CD4-positive, alpha-beta T cell treated with Interleukin-15 for 1 hour (primary cell): ENCODE results near the gene HINFP.
"Not testable (repeated sequence)": the region's sequence is repeated elsewhere in the genome, so short reads cannot be mapped to it uniquely, and the experiment has no call there.

Experiments
- DNase-seq: peaks from one replicate; pipeline ENCODE4 v3.0.0-alpha.2; 2020

The HINFP gene

GRCh38 chr11:119118946-119119345 lies 2.4 kb upstream of the HINFP start:
- DNase-seq, result no peak

- DNase-seq, result no peak
Measured at GRCh38 chr11:119120639-119121007, 757 bp upstream of the HINFP start.

DNA sequence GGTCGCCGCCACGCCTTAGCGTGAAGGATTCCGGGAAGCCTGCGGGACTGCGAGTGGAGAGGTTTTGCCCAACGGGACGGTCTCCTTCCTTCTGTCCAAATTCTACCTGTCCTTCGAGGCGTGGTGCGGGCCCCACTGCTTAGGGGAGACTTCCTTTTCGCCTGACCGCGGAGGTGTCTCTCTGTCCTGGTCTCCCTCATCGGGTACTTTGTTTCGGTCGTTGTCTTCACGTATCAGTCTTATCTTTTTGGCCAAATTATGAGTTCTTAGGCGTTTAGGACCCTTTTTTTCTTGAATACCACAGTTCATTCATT lies 388 bp downstream of the HINFP start:
- no peak for DNase-seq

DNA sequence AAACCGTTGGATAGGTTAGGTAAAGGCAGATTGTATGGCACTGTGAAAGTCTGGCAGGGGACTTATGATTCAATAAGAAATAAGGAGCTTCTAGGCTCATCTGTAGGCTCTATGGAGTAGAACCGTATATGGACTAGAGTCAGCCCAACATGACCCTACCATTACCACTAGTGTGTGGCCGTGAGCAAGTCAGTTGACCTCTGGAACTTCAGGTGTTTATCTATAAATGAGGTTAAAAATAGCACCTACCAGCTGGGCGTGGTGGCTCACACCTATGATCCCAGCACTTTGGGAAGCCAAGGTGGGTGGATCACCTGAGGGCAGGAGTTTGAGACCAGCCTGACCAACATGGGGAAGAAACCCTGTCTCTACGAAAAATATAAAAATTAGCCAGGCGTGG lies 4.4 kb downstream of the HINFP start:
- DNase-seq, result no peak

GRCh38 chr11:119126675-119127268 lies 5.4 kb downstream of the HINFP start:
- DNase-seq, result no peak

DNA sequence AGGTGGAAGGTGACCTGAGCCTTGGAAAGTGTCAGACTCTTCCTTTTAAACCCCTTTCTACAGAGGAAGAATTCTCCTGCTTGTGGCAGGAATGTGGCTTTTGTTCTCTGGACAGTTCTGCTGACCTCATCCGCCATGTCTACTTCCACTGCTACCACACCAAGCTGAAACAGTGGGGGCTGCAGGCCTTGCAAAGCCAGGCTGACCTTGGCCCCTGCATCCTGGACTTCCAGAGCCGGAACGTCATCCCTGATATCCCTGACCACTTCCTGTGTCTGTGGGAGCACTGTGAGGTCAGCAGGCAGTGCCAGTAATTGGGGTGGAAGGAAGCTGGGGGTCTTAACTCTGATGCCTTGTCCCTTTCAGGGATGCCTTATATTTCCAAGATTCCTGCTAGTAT lies 9.3 kb downstream of the HINFP start:
- DNase-seq, result no peak

GRCh38 chr11:119134389-119134978 lies 13.1 kb downstream of the HINFP start:
- DNase-seq, result peak; percentile 34

DNA sequence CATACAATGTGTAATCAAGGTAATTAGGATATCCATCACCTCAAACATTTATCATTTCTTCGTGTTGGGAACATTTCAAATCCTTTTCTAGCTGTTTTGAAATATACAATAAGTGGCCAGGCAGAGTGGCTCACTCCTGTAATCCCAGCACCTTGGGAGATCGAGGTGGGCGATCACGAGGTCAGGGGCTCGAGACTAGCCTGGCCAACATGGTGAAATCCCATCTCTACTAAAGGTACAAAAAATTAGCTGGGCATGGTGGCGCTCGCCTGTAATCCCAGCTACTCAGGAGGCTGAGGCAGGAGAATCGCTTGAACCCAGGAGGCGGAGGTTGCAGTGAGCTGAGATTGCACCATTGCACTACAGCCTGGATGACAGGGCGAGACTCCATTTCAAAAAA lies 17.9 kb downstream of the HINFP start:
- DNase-seq, result not testable (repeated sequence)

DNA sequence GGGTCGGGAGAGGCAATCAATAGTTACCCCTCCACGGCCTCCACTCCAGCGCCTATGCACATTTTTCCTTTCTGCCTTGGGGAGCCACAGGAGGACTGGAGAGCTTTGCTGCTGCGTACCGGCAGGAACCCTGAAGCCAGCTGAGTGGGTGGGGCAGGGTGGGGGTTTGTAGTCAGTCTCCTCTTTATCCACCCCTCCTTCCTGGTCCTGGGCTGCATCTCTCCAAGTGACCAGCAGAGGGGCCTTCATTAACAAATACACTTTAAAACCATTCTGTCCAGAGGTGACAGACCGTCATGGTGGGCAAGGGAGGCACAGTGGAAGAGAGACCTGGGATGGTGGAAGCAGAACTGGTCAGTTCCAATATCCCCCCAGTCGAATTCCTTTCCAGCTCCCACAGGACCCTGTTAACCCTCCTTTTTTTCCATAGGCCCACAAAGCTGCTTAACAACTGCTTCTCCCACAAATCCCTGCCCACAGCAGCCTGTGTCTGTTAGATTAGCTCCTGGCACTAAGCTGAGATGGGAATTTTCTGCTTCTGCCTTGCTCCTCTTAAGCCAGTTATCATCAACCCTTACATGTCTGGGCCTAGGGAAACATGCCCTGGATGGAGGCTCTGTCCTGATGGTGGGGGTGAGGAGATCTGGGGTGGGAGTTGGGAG lies 23.6 kb downstream of the HINFP start:
- peak; percentile 47 for DNase-seq

DNA sequence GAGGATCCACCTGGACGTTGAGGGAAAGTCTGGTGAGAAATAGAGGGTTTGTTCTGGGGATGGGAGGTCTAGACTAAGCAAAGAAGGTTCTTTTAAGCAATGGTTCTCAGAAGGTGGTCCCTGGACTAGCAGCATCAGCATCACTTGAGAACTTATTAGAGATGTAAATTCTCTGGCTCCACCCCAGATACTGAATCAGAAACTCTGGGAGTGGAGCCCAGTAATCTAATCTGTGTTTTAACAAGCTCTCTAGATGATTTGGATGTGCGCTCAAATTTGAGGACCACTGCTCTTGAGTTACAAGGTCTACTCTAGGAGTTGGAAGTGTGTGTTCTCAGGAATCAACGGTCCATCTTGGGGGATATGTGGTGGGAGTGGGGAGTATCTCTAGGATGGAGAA lies 24.2 kb downstream of the HINFP start:
- DNase-seq, result no peak

GRCh38 chr11:119147604-119148333 lies 26.4 kb downstream of the HINFP start:
- no peak for DNase-seq

- no peak for DNase-seq
Measured at GRCh38 chr11:119148720-119149017, 27.3 kb downstream of the HINFP start.

- no peak for DNase-seq
Measured at GRCh38 chr11:119149018-119149785, 27.8 kb downstream of the HINFP start, which contains the start of gene ABCG4. TSS of gene ABCG4 (plus strand) at chr11:119149052. CDS start at chr11:119149966, 914 bp downstream.

DNA sequence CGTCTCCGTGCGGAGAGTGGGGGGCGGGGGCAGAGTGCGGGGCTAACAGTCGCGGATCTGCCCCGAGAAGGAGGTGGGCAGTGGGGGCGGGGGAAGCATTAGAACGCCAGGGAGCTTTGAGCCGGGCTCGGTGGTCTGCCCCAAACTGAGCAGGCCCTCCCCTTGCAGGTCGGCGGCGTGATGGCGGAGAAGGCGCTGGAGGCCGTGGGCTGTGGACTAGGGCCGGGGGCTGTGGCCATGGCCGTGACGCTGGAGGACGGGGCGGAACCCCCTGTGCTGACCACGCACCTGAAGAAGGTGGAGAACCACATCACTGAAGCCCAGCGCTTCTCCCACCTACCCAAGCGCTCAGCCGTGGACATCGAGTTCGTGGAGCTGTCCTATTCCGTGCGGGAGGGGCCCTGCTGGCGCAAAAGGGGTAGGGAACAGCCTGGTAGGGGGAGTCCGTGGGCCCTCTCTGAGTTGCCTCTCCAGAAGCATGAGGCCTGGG lies 28.5 kb downstream of the HINFP start:
- DNase-seq, result no peak

- DNase-seq, result no peak
Measured at GRCh38 chr11:119152043-119152442, 30.7 kb downstream of the HINFP start.

GRCh38 chr11:119152604-119153003 lies 31.2 kb downstream of the HINFP start:
- DNase-seq, result no peak

DNA sequence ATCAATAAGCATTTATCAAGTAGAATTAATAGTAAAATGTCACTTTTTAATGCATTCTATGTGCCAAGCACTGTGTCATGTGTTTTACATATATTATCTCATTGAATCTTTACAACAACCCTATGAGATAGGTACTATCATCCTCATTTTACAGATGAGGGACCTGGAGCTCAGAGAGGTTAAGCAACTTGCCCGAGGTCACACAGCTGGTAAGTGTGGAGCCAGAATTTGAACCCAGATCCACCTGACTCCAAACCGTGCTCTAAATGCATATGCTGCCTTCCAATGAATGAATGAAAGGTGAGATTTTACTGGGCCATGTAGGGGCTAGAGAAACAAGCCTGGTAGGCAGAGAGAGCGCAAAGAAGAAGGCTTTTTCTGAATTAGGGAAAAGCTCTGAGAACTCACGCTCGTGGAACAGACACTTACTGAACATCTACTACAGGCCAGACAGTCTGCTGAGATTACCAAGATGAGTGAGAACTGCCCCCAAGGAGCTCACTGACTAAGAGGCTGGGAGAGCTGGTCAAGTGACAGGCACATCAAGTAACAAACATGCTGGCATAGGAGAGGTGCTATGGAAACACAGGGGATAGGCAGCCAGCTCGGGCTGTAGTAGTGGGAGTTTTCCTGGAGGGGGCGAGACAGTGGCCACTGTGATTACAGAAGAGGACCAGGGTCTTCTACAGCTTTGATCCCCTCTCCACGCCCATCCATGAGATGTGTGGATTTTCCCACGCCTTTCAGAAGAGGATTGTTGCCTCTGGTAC lies 31.9 kb downstream of the HINFP start:
- no peak for DNase-seq

DNA sequence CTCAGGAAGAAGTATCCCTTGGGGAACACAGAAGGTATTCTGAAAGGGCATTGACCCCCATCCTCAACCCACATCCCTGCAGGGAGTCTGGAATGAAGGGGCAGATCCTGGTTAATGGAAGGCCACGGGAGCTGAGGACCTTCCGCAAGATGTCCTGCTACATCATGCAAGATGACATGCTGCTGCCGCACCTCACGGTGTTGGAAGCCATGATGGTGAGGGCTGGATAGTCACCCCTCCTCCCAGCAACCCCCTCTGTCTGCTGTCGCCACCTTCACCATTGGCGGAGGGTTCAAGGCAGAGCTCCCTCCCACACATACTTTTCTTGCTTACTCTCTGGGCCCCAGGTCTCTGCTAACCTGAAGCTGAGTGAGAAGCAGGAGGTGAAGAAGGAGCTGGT lies 32.8 kb downstream of the HINFP start:
- no peak for DNase-seq

DNA sequence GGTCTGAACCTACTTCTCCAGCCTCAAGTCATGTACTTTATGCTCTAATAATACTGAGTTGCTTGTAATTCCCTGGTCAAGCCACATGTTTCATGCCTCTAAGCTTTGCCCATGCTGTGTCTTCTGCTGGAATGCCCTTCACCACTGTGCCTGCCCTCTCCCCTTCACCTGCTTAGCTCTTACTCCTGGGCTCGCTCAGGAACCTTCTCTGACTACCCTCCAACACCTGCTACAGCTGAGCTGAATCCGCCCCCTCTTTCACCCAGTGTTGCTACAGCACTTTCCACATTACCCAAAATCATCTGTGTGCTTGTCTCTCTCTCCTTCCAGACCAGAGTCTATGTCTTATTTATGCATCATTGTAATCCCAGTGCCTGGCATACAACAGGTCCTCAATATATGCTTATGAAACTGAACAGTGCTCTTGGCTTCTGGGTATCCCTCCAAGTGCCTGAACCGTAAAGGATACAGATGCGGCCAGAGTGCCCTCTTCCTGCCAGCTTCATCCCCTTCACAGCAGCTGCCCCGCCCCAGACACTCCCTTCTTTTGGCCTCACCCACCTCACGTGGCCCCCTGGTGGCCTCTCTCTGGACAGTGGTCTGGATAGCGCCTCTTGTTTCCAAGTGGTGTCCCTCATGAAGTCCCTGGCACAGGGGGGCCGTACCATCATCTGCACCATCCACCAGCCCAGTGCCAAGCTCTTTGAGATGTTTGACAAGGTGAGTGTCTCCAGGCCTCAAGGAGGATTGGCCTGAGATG lies 34.5 kb downstream of the HINFP start:
- no peak for DNase-seq

- DNase-seq, result no peak
Measured at GRCh38 chr11:119156496-119156895, 35.1 kb downstream of the HINFP start.

DNA sequence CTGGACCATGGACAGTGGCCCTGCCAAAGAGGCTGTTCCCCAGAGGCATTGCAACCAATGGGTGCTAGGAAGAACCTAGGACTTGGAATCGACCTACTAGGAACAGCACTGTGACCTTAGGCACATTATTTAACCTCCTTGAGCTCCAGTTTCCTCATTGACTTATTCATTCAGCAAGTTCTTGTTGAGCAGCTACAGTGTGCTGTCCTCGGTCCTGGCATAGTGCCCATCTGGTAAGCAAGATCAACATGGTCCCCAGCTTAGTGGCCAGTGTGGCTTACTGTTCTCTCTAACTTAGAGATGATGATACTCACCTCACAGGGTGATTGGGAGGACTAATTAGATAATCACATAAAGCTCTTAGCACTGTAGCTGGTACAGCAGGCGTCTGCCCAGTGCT lies 35.7 kb downstream of the HINFP start:
- no peak for DNase-seq

GRCh38 chr11:119158467-119158866 lies 37.1 kb downstream of the HINFP start:
- no peak for DNase-seq
